Measurements from ENCODE around the gene LCE2B.

GRCh38 chr1:152673016-152673415 lies 12.9 kb upstream of the LCE2B start:
- TF ChIP-seq CTCF (conservative IDR thresholded peaks at IDR 0.05; ENCODE audit: low read depth, low read length) (no peak), EZH2phosphoT487 (IDR thresholded peaks at IDR 0.05; ENCODE audit: borderline replicate concordance, low read length) (no peak)
